Fibroblast of skin of abdomen (primary cell): ENCODE results near the gene VPS36.
"Not testable (repeated sequence)": the region's sequence is repeated elsewhere in the genome, so short reads cannot be mapped to it uniquely, and the experiment has no call there.

Experiments used
- DNase-seq: peaks from one replicate; pipeline ENCODE4 v3.0.0-alpha.2; 2013

VPS36 gene

GRCh38 chr13:52446265-52446664, 4.2 kb downstream of the VPS36 start:
- no peak for DNase-seq

- DNase-seq, result no peak
Measured at GRCh38 chr13:52432456-52432855, 18.0 kb downstream of the VPS36 start.

DNA sequence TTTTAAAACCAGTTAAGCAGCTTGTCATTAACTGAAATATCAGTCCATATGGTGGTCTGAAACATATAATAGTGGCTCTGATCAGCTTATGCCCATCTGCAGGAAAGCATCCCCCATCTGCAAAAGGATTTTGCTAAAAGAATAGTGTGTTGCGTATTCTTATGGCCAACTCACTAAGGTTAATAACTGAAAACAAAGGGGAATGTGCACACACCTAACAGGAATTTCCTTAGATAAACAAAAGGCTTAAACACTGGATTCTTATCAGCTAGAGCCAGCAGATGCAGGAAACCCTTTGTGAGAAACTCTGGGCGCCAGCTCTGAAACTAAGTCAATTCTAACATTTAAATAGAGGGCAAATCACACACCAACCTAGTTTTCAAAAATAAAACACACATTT, 22.1 kb downstream of the VPS36 start:
- no peak for DNase-seq

- no peak for DNase-seq
Measured at GRCh38 chr13:52421216-52421615, 29.2 kb downstream of the VPS36 start.

GRCh38 chr13:52419080-52419479, 31.4 kb downstream of the VPS36 start:
- DNase-seq, result no peak

GRCh38 chr13:52414963-52415362, 35.5 kb downstream of the VPS36 start:
- peak; percentile 61 for DNase-seq

- no peak for DNase-seq
Measured at GRCh38 chr13:52414051-52414450, 36.4 kb downstream of the VPS36 start.

- DNase-seq, result no peak
Measured at GRCh38 chr13:52412128-52412527, 38.3 kb downstream of the VPS36 start.

GRCh38 chr13:52411629-52412028, 38.8 kb downstream of the VPS36 start:
- peak; percentile 87 for DNase-seq

- DNase-seq, result not testable (repeated sequence)
Measured at GRCh38 chr13:52408071-52408658, 42.3 kb downstream of the VPS36 start.

- DNase-seq, result not testable (repeated sequence)
Measured at GRCh38 chr13:52407436-52407835, 43.0 kb downstream of the VPS36 start.

DNA sequence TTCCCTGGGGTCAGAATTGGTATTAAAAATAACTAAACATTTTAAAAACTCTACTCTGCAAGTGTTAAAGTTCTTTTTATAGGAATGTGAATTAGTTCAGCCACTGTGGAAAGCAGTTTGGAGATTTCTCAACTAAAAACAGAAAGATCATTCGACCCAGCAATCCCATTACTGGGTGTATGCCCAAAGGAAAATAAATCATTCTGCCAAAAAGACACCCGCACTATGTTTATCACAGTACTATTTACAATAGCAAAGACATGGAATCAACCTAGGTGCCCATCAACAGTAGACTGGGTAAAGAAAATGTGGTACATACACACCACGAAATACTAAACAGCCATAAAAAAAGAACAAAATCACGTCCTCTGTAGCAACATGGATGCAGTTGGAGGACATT, 43.8 kb downstream of the VPS36 start:
- DNase-seq, result no peak

- DNase-seq, result peak; percentile 20
Measured at GRCh38 chr13:52405767-52406494, 44.5 kb downstream of the VPS36 start, which contains the start of gene THSD1. THSD1 (minus strand) TSS chr13:52406172; CDS start chr13:52402600, 3,572 bp downstream.

- no peak for DNase-seq
Measured at GRCh38 chr13:52405369-52405766, 45.1 kb downstream of the VPS36 start.

- DNase-seq, result no peak
Measured at GRCh38 chr13:52399708-52400107, 50.7 kb downstream of the VPS36 start.

- no peak for DNase-seq
Measured at GRCh38 chr13:52399046-52399445, 51.4 kb downstream of the VPS36 start.

- no peak for DNase-seq
Measured at GRCh38 chr13:52395704-52396103, 54.7 kb downstream of the VPS36 start.

DNA sequence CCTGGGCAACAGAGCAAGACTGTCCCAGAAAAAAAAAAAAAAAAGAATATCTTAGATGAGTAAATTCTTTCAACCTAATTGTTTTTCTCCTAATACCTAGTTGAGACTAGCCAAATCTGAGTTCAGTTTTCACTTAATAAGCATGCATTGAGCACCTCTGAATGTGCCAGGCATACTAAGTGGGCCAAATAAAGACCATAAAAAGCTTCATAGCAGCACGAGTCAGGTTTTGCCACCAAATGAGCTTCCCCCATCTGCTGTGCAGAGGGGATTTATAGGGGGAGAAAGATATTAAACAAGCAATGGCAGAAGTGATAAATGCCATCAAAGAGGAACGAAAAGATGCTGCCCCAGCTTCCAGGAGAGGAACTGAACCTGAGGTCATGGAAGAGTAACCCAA, 55.8 kb downstream of the VPS36 start:
- no peak for DNase-seq

- no peak for DNase-seq
Measured at GRCh38 chr13:52393572-52394357, 56.7 kb downstream of the VPS36 start.

DNA sequence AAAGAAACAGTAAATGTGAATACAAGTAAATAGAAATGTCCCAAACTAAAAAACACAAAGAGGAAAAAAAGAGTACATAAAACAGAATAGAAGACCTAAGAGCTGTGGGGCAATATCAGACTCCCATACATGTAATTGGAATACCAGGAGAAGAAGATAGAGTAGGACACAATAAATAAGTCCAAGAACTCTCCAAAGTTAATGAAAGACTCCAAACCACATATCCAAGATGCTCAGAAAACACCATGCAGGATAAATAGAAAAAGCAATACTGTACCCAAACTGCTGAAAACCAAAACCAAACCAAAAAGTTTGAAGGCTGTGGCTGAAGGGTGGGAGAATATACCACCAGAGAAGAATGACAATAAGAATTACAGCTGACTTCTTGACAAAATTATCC, 62.7 kb downstream of the VPS36 start:
- no peak for DNase-seq

GRCh38 chr13:52385870-52386269, 64.6 kb downstream of the VPS36 start:
- DNase-seq, result no peak

DNA sequence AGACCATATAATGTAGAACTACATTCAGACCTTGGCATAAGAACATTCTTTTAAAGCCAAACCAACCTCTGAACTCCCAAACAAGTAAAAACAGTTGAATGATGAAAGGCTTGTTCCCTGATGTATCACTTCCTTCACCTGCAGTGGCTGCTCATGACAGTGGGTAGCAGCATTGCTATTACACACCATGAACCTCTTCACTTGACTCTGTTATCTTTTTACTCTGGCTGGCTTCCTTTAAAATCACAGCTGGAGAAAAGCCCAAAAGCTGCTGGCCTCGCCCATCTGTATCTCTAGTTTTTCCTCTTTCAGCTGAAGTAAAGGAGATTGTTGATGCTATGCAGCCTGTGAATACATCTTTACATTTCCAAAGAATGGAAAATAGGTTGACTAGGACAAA, 67.1 kb downstream of the VPS36 start:
- no peak for DNase-seq

- no peak for DNase-seq
Measured at GRCh38 chr13:52378312-52378711, 72.1 kb downstream of the VPS36 start.

- no peak for DNase-seq
Measured at GRCh38 chr13:52377898-52378297, 72.5 kb downstream of the VPS36 start.
